Measurements from ENCODE around the gene RAMP2.

Gene RAMP2

GRCh38 chr17:42783791-42784138 is 22.7 kb downstream of the RAMP2 start:
- H3K4me3 ChIP-seq (replicated peaks; ENCODE audit: low read depth, low read length) = no peak overlapping the region
- no peak for DNase-seq (ENCODE audit: extremely low read depth, low read depth)
- TF ChIP-seq CTCF (IDR thresholded peaks at IDR 0.05; ENCODE audit: low read depth, low read length, missing control alignments) = no peak

GRCh38 chr17:42784409-42784808 is 23.4 kb downstream of the RAMP2 start:
- H3K4me3 ChIP-seq (replicated peaks; ENCODE audit: low read depth, low read length) = no peak overlapping the region
- DNase-seq (ENCODE audit: extremely low read depth, low read depth) = no peak
- no peak for TF ChIP-seq CTCF (IDR thresholded peaks at IDR 0.05; ENCODE audit: low read depth, low read length, missing control alignments)

- DNase-seq (ENCODE audit: extremely low read depth, low read depth) = no peak
- H3K4me3 ChIP-seq (replicated peaks; ENCODE audit: low read depth, low read length) = no peak overlapping the region
- TF ChIP-seq CTCF (IDR thresholded peaks at IDR 0.05; ENCODE audit: low read depth, low read length, missing control alignments) = no peak
Measured at GRCh38 chr17:42784811-42785592, 24.0 kb downstream of the RAMP2 start.

- H3K4me3 ChIP-seq (replicated peaks; ENCODE audit: low read depth, low read length) = no peak overlapping the region
- DNase-seq (ENCODE audit: extremely low read depth, low read depth) = no peak
- TF ChIP-seq CTCF (IDR thresholded peaks at IDR 0.05; ENCODE audit: low read depth, low read length, missing control alignments) = no peak
Measured at GRCh38 chr17:42787266-42787665, 26.2 kb downstream of the RAMP2 start.

DNA sequence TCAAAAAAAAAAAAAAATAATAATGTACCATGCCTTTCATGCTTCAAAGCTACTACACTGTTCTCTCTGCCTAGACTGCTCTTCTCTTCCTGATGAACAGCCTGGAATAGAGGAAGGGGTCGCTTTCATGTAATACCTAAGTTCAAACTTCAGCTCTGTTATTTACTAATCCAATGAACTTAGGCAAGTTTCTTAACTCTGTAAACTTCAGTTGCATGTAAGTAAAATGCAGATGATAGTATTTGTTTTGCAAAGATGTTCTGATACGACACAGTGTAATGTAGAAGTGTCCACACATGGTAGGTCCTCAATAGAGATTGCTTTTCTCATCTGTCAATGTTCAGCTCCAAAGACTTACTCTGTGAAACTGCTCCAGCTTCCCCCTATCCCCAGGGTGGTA is 30.9 kb downstream of the RAMP2 start:
- TF ChIP-seq CTCF (IDR thresholded peaks at IDR 0.05; ENCODE audit: low read depth, low read length, missing control alignments) = no peak
- no peak for DNase-seq (ENCODE audit: extremely low read depth, low read depth)

GRCh38 chr17:42792545-42792944 is 31.5 kb downstream of the RAMP2 start:
- no peak for DNase-seq (ENCODE audit: extremely low read depth, low read depth)
- no peak for TF ChIP-seq CTCF (IDR thresholded peaks at IDR 0.05; ENCODE audit: low read depth, low read length, missing control alignments)
- H3K4me3 ChIP-seq (replicated peaks; ENCODE audit: low read depth, low read length) = no peak overlapping the region

More for the DNA sequence above, 30.9 kb downstream of the RAMP2 start:
- H3K4me3 ChIP-seq (replicated peaks; ENCODE audit: low read depth, low read length) = no peak overlapping the region

- H3K4me3 ChIP-seq (replicated peaks; ENCODE audit: low read depth, low read length) = no peak overlapping the region
- TF ChIP-seq CTCF (IDR thresholded peaks at IDR 0.05; ENCODE audit: low read depth, low read length, missing control alignments) = no peak
- DNase-seq (ENCODE audit: extremely low read depth, low read depth) = no peak
Measured at GRCh38 chr17:42795061-42795460, 34.0 kb downstream of the RAMP2 start.

Measured in HFF-Myc (cell line).